GM18498 (cell line): ENCODE results near the gene PLA2G12A.
"Not testable (repeated sequence)": the region's sequence is repeated elsewhere in the genome, so short reads cannot be mapped to it uniquely, and the experiment has no call there.

Source experiments
- ATAC-seq: cut with Tn5 transposase; IDR thresholded peaks from one replicate; pipeline ENCODE4 v1.9.1; 2021; ENCODE audit warnings: mild to moderate bottlenecking, moderate library complexity; ENCODE audit not compliant: unreplicated experiment

Gene PLA2G12A

DNA sequence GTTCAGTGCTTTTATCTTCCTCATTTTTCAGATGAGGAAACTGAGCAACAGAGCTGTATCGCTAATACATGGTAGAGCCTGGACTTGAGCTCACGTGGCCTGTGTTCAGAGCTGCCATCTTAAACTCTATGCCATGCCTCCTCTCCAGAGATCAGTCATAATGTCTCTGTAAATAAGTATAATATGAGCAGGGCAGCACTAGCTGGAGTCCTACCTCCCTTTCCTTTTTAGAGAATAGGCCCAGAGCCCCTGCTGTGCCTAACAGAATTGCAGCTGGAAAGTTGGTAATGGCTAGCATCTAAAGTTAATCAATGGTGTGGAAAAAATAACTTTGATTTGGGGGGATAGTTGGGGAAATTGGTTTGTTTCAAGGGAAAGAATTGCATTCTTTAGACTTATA, 47.0 kb downstream of the PLA2G12A start:
- ATAC-seq: no peak

DNA sequence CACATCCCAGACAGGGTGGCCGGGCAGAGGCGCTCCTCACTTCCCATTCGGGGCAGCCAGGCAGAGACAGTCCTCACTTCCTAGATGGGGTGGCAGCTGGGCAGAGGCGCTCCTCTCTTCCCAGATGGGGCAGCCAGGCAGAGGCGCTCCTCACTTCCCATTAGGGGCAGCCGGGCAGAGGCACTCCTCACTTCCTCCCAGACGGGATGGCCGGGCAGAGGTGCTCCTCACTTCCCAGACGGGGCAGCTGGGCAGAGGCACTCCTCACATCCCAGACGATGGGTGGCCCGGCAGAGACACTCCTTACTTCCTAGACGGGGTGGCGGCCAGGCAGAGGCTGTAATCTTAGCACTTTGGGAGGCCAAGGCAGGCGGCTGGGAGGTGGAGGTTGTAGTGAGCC, 50.9 kb downstream of the PLA2G12A start:
- not testable (repeated sequence) for ATAC-seq

DNA sequence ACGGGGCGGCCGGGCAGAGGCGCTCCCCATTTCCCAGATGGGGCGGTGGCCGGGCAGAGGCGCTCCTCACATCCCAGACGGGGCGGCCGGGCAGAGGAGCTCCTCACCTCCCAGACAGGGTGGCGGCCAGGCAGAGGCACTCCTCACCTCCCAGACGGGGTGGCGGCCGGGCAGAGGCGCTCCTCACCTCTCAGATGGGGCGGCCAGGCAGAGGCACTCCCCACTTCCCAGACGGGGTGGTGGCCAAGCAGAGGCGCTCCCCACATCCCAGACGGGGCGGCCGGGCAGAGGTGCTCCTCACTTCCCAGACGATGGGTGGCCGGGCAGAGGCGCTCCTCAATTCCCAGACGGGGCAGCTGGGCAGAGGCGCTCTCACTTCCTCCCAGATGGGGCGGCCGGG, 51.4 kb downstream of the PLA2G12A start:
- ATAC-seq: not testable (repeated sequence)

- ATAC-seq: no peak
These were observed 53.0 kb downstream of the PLA2G12A start for GRCh38 chr4:109676886-109677285.

- no peak for ATAC-seq
These were observed 54.0 kb downstream of the PLA2G12A start for GRCh38 chr4:109675843-109676242.

GRCh38 chr4:109675181-109675580, 54.7 kb downstream of the PLA2G12A start:
- peak; percentile 64 for ATAC-seq

DNA sequence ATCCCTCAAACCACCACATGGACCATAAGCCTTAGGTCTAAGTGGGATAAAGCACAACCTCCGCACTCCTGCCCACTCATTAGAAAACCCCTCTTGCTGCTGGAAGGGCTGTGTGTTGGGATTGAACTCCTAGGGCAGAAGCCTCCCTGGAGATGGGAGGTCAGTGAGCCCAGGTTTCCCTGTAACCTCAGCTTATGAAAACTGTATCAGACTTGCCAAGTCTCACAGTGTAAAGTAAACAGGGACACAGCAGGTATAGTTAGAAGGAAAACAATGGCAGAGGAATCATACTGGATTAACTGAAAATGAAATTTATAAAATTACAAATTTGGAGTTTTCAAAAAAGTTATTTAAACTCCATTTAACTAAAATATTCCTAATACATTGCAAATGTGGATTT, 56.6 kb downstream of the PLA2G12A start:
- ATAC-seq: no peak

- ATAC-seq: no peak
These were observed 57.5 kb downstream of the PLA2G12A start for GRCh38 chr4:109672169-109672930.

DNA sequence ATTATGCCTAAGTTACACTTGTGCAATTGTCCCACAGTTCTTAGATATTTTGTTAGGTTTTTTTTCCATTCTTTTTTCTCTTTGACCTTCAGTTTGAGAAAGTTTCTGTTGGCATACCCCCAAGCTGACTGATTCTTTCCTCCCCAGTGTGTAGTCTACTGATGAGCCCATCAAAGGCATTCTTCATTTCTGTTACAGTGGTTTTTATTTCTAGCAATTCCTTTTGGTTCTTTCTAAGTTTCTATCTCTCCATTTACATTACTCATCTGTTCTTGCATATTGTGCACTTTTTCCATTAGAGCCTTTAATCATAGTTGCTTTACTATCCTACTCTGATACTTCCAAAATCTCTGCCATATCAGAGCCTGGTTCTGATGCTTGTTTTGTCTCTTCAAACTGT, 58.5 kb downstream of the PLA2G12A start:
- no peak for ATAC-seq

GRCh38 chr4:109665783-109666485, 63.9 kb downstream of the PLA2G12A start:
- no peak for ATAC-seq

DNA sequence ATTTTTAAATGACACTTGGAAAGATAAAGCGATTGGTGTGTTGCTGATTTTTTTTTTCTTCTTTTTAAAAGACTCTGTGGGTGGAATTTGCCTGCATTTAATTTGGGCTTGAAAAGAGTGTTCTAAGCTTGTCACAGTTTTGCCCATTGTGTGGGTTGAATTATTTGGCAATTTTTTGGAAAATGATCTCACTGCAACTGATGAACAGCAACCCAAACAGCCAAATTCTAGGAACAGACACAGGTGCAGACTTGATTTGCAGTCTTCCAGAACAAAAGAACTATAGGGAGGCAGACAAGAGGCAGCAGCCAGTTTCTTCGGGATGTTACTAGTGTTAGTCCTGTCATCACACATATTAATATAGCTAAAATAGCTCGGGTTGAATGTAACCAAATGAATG, 67.1 kb downstream of the PLA2G12A start:
- ATAC-seq: no peak

DNA sequence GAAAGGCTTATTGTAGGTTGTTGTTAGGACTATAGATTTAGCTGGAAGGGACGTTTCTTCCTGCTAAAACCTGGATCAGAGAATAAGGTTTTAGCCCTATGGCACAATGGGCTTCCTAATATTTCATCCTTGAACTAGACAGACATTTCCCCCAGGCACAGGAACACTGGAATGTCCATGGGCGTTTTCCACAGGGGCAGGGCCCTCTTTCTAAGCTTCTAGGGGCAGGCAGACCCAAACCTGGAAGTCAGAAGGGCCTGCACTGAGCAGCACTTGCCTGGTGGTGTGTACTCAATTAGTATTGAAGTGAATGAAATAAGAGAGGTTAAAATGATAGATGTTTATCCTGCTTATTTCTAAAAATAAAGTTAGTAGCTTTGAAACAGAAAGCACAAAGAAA, 67.8 kb downstream of the PLA2G12A start:
- ATAC-seq: no peak
